ENCODE results near the gene ZNF48. TPM values are rescaled to one million over a fixed set of nuclear protein-coding genes. Genes with fewer than 3 reads are reported as not detected.
A peak's percentile ranks its signal among the peaks of the same experiment; 100 is the strongest.

ZNF48 gene
- total RNA-seq, 2 donors from 2014 or later = 11.9 to 12.2 TPM

DNA sequence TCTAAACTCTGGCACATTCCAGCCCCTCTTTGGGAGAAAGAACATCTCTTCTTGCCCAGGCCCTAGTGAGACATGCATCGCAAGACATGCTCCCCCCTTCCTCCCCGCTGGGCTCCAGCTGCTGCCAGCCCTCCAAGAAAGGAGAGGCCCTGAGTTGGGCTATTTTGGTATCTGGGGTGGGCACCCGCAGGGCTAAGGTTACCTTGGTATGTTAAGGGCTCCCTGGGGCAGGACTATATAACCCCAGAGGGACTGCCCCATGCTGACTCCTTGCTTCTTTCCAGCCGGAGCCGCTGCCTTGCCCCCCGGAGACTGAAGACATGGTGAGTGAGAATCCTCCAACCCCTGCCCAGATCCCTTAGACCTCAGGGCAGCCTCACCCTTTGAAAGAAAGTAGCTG, 20.7 kb upstream of the ZNF48 start, which contains the start of gene MYL11:
Gene MYL11, plus strand, starts transcription at position 265 of the 400 bp plus-strand sequence. Its CDS starts 56 bp downstream, at position 321.
- TF ChIP-seq POLR2AphosphoS5 (IDR thresholded peaks at IDR 0.05) (no peak), POLR2A (IDR thresholded peaks at IDR 0.05) (no peak)
- TF ChIP-seq, protein P1, sequence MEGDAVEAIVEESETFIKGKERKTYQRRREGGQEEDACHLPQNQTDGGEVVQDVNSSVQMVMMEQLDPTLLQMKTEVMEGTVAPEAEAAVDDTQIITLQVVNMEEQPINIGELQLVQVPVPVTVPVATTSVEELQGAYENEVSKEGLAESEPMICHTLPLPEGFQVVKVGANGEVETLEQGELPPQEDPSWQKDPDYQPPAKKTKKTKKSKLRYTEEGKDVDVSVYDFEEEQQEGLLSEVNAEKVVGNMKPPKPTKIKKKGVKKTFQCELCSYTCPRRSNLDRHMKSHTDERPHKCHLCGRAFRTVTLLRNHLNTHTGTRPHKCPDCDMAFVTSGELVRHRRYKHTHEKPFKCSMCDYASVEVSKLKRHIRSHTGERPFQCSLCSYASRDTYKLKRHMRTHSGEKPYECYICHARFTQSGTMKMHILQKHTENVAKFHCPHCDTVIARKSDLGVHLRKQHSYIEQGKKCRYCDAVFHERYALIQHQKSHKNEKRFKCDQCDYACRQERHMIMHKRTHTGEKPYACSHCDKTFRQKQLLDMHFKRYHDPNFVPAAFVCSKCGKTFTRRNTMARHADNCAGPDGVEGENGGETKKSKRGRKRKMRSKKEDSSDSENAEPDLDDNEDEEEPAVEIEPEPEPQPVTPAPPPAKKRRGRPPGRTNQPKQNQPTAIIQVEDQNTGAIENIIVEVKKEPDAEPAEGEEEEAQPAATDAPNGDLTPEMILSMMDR (IDR thresholded peaks at IDR 0.05) = no peak
- Histone ChIP-seq H3K9me3 (no peaks in the 10 kb centered on the region), H3K4me1 (replicated peaks) (peaks cover 7% of the 10 kb centered on the region), H3K27ac (no peak within 1 kb of the TSS), H3K27me3 (replicated peaks; ENCODE audit: insufficient read depth) (no peaks in the 10 kb centered on the region), H3K36me3 (no peaks in the 10 kb centered on the region), H3K4me3 (no peak within 1 kb of the TSS)
- no peak for DNase-seq (ENCODE audit: low spot score)
- intact Hi-C loops (cut with DNase I) = loop anchor here (10.0 kb wide), 1 partner anchor 280 kb away; the partner anchor contains the start of genes TBX6 and YPEL3
- 97% methylated on average over 6 of the region's 6 CpGs for WGBS

DNA sequence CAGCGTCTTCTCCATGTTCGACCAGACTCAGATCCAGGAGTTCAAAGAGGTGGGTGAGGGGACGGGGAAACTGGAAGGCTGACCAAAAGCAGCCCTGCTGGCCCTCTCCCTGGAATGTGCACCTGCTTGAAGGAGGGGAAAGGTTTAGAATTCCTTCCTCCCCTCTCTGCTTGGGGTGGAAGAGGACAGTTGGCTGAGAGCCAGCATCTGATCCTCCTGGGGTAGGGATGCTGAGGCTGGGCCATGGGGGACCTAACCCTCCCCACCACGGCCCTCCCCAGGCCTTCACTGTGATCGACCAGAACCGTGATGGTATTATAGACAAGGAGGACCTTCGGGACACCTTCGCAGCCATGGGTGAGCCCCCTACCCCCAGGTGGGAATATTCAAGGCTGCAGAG, 19.4 kb upstream of the ZNF48 start:
- Histone ChIP-seq H3K4me1 (replicated peaks) (peaks cover 7% of the 10 kb centered on the region), H3K36me3 (no peaks in the 10 kb centered on the region), H3K27me3 (replicated peaks; ENCODE audit: insufficient read depth) (no peaks in the 10 kb centered on the region), H3K9me3 (no peaks in the 10 kb centered on the region), H3K27ac (no peak overlapping the region), H3K4me3 (no peak overlapping the region)
- intact Hi-C loops (cut with DNase I) = loop anchor here (10.0 kb wide), 1 partner anchor 281 kb away; the partner anchor contains the start of genes TBX6 and YPEL3
- TF ChIP-seq, protein P1 (IDR thresholded peaks at IDR 0.05) = no peak
- TF ChIP-seq POLR2A (IDR thresholded peaks at IDR 0.05) = no peak
- TF ChIP-seq POLR2AphosphoS5 (IDR thresholded peaks at IDR 0.05) = no peak
- 90% methylated on average over 8 of the region's 8 CpGs for WGBS
- no peak for DNase-seq (ENCODE audit: low spot score)

DNA sequence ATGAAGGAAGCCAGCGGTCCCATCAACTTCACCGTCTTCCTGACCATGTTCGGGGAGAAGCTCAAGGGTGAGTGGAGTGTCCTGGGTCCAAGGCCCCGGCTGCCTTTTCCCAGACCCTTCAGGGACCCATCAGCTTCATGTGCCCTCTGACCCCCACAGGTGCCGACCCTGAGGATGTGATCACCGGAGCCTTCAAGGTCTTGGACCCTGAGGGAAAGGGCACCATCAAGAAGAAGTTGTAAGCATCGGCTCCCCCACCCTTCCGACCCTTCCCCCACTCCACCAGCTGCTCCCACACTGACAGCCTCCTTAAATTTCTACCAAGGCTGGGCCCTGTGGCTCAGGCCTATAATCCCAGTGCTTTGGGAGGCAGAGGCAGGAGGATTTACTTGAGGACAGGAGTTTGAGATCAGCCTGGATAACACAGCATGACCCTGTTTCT, 18.7 kb upstream of the ZNF48 start:
- DNase-seq (ENCODE audit: low spot score) = no peak
- Histone ChIP-seq H3K4me3 (no peak overlapping the region), H3K27me3 (replicated peaks; ENCODE audit: insufficient read depth) (no peaks in the 10 kb centered on the region), H3K9me3 (no peaks in the 10 kb centered on the region), H3K4me1 (replicated peaks) (peaks cover 3% of the 10 kb centered on the region), H3K36me3 (no peaks in the 10 kb centered on the region), H3K27ac (peak overlapping the region in 1 of 2 donors; percentile 98)
- TF ChIP-seq POLR2A (IDR thresholded peaks at IDR 0.05) (no peak), POLR2AphosphoS5 (IDR thresholded peaks at IDR 0.05) (no peak)
- TF ChIP-seq, protein P1 (IDR thresholded peaks at IDR 0.05) = no peak
- intact Hi-C loops (cut with DNase I) = loop anchor here (10.0 kb wide), 1 partner anchor 282 kb away; the partner anchor contains the start of genes TBX6 and YPEL3
- 95% methylated on average over 8 of the region's 8 CpGs for WGBS

DNA sequence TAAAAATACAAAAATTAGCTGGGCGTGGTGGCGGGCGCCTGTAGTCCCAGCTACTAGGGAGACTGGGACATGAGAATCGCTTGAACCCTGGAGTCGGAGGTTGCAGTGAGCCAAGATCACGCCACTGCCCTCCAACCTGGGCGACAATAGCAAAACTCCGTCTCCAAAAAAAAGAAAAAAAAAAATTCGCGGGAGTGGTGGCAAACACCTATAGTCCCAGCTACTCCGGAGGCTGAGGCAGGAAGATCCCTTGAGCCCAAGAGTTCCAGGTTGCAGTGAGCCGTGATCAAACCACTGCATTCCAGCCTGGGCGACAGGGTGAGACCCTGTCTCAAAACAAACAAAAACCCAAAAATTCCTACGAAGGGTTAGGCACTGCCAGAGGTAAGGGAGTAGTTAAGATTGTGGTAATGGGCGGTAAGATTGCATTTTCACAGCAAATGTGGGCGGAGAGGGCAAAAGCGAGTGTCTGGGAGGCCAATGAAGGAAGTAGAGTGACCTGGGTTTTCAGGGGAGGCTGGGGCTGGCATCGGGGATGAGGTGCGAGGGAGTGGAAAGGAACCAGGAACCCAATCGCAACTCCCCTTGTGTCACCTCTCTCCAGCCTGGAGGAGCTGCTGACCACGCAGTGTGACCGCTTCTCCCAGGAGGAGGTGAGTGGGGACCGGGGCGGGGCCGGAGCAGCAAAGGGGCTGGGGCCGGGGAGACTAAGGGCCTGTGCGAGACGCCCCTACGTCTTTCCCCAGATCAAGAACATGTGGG, 18.0 kb upstream of the ZNF48 start:
- WGBS = 30% methylated on average over 28 of the region's 29 CpGs
- Histone ChIP-seq H3K36me3 (no peaks in the 10 kb centered on the region), H3K4me3 (peak overlapping the region; percentile 56 to 62), H3K27ac (peak overlapping the region; percentile 98 to 100), H3K9me3 (no peaks in the 10 kb centered on the region), H3K4me1 (replicated peaks) (peaks cover 3% of the 10 kb centered on the region), H3K27me3 (replicated peaks; ENCODE audit: insufficient read depth) (no peaks in the 10 kb centered on the region)
- TF ChIP-seq, protein P1 (IDR thresholded peaks at IDR 0.05) = no peak
- no peak for TF ChIP-seq POLR2A (IDR thresholded peaks at IDR 0.05)
- no peak for TF ChIP-seq POLR2AphosphoS5 (IDR thresholded peaks at IDR 0.05)
- intact Hi-C loops (cut with DNase I) = loop anchor here (10.0 kb wide), 1 partner anchor 282 kb away; the partner anchor contains the start of genes TBX6 and YPEL3
- no peak for DNase-seq (ENCODE audit: low spot score)

All from prostate gland (tissue), 2 donors.